Measurements from ENCODE around the gene SLC26A6. TPM values are rescaled to one million over a fixed set of nuclear protein-coding genes. Genes with fewer than 3 reads are reported as not detected.

Gene SLC26A6
- total RNA-seq, 1 experiment from 2014 or later, result 47.4 TPM

DNA sequence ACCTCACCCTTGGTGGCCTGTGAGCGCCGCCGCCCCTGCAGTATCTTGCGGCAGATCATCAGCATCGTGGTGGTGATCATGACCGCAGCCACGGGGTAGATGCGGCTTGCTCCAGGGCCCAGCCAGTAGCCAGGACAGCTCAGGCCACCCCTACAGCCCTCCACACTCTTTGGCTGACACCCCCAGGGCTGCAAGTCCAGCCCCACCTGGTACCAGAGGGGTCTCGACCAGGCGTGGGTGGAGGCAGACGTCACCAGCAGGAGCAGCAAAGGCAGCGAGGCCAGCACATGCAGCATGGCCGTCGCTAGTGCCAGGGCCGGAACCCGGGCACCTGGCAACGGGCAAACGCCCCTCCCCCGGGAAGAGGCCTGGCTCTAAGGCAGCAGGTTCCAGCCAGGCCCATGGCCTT lies 13.8 kb downstream of the SLC26A6 start, which contains the start of gene TMEM89:
Gene TMEM89, minus strand, starts transcription at position 309 of the 409 bp plus-strand sequence. Its CDS starts 13 bp downstream, at position 296.
- no TSS peak for BruUV-seq (replicated peaks)
- POLR2A ChIA-PET, result interaction anchor here (1.1 to 7.4 kb wide), 2 partner anchors 13 to 23 kb away, joined by 3 to 50 read pairs; partner anchors contain the start of gene SLC26A6
- H3K9me3 Mint-ChIP-seq (ENCODE audit: unreplicated experiment), result no peaks in the 10 kb centered on the region
- H3K27ac Mint-ChIP-seq (ENCODE audit: low read depth, unreplicated experiment), result peak within 1 kb of the TSS; percentile 96
- intact Hi-C loops (cut with micrococcal nuclease), result no loop called here
- no peak for DNase-seq (ENCODE audit: unreplicated experiment)
- TF ChIP-seq, protein P1, sequence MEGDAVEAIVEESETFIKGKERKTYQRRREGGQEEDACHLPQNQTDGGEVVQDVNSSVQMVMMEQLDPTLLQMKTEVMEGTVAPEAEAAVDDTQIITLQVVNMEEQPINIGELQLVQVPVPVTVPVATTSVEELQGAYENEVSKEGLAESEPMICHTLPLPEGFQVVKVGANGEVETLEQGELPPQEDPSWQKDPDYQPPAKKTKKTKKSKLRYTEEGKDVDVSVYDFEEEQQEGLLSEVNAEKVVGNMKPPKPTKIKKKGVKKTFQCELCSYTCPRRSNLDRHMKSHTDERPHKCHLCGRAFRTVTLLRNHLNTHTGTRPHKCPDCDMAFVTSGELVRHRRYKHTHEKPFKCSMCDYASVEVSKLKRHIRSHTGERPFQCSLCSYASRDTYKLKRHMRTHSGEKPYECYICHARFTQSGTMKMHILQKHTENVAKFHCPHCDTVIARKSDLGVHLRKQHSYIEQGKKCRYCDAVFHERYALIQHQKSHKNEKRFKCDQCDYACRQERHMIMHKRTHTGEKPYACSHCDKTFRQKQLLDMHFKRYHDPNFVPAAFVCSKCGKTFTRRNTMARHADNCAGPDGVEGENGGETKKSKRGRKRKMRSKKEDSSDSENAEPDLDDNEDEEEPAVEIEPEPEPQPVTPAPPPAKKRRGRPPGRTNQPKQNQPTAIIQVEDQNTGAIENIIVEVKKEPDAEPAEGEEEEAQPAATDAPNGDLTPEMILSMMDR (IDR thresholded peaks at IDR 0.05; ENCODE audit: unreplicated experiment), result no peak
- CTCF ChIA-PET, result interaction anchor here (1.3 kb wide), 1 partner anchor 63 kb away, joined by 4 read pairs; no protein-coding TSS in a partner anchor
- peaks cover 52% of the 10 kb centered on the region for H3K36me3 Mint-ChIP-seq (ENCODE audit: insufficient read depth, unreplicated experiment)
- H3K4me1 Mint-ChIP-seq (ENCODE audit: insufficient read depth, unreplicated experiment), result peaks cover 14% of the 10 kb centered on the region
- H3K27me3 Mint-ChIP-seq (ENCODE audit: insufficient read depth, unreplicated experiment), result no peaks in the 10 kb centered on the region
- H3K4me3 Mint-ChIP-seq (ENCODE audit: unreplicated experiment), result peak within 1 kb of the TSS; percentile 16

DNA sequence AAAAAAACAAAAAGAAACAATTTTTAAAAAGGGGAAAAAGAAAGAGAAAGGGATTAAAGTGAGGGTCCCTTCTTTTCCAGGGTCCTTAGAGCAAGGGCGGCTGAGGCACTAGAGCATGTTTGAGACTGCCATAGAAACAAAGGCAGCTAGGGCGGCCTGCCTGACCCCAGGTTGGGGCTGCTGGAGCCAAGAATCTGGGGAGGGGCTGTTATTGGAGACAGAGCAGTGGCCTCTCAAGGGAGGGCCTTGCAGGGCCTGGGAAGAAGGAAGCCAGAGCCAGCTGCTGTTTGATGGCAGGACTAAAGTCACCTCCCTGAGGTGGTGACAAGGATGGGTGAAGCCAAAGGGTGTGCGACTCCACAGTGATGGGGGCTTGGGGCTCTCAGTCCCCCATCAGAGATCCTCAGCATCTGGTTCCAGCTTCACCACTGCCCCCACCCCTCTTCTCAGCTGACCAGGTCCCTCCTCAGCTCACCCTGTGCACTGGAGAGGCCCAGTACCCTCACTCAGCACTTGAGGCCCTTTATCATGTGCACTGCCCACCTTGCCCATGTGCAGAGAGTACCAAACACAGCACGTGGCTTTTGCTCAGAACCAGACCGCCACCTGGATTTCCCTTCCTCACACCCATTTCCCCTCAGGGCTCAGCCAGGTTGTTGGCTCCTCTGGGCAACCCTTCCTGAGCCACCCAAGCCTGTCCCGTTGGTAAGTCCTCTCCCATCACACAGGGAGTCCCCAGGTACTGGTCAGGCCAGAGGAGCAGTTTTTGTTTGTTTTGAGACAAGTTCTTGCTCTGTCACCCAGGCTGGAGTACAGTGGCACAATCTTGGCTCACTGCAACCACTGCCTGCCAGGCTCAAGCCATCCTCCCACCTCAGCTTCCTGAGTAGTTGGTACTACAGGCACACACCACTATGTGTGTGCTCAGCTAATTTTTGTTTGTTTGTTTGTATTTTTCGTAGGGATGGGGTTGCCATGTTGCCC lies 15.4 kb downstream of the SLC26A6 start:
- Mint-ChIP-seq H3K27me3 (ENCODE audit: insufficient read depth, unreplicated experiment) (no peaks in the 10 kb centered on the region), H3K27ac (ENCODE audit: low read depth, unreplicated experiment) (peak overlapping the region; percentile 96), H3K36me3 (ENCODE audit: insufficient read depth, unreplicated experiment) (peaks cover 43% of the 10 kb centered on the region), H3K9me3 (ENCODE audit: unreplicated experiment) (no peaks in the 10 kb centered on the region), H3K4me3 (ENCODE audit: unreplicated experiment) (no peak overlapping the region), H3K4me1 (ENCODE audit: insufficient read depth, unreplicated experiment) (peaks cover 20% of the 10 kb centered on the region)
- BruUV-seq (replicated peaks), result no TSS peak
- intact Hi-C loops (cut with micrococcal nuclease), result no loop called here
- TF ChIP-seq, protein P1 (IDR thresholded peaks at IDR 0.05; ENCODE audit: unreplicated experiment), result no peak
- no peak for DNase-seq (ENCODE audit: unreplicated experiment)
- POLR2A ChIA-PET, result interaction anchor here (0.6 to 7.4 kb wide), 5 partner anchors 8 to 21 kb away, joined by 3 to 50 read pairs (median 3); partner anchors contain the start of gene SLC26A6
- CTCF ChIA-PET, result interaction anchor here (0.6 to 0.8 kb wide), 3 partner anchors 14 to 276 kb away, joined by 3 to 5 read pairs (median 3); no protein-coding TSS in a partner anchor

DNA sequence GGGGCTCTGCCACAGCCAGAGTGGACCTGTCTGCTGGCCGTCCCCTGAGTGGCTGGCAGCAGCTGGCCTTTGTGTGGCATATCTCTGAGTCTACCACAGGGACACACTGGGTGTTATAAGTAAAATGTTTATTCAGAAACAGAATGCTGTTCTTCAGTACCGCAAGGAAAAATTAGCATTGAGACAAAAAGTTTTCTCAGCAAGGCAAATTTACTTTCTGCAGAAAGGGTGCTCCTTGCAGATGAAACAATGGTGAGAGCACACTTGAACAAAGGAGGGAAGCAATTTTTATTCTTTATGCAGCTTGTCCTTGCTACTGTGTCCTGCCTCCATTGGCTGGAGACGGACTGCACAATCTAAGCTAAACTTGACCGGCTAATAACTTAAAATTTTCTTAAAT lies 17.7 kb downstream of the SLC26A6 start:
- Mint-ChIP-seq H3K27ac (ENCODE audit: low read depth, unreplicated experiment) (peak overlapping the region; percentile 96), H3K27me3 (ENCODE audit: insufficient read depth, unreplicated experiment) (no peaks in the 10 kb centered on the region), H3K36me3 (ENCODE audit: insufficient read depth, unreplicated experiment) (peaks cover 28% of the 10 kb centered on the region), H3K4me1 (ENCODE audit: insufficient read depth, unreplicated experiment) (peaks cover 31% of the 10 kb centered on the region), H3K9me3 (ENCODE audit: unreplicated experiment) (no peaks in the 10 kb centered on the region), H3K4me3 (ENCODE audit: unreplicated experiment) (no peak overlapping the region)
- ChIA-PET CTCF (interaction anchor here (0.6 to 1.4 kb wide), 2 partner anchors 18 to 122 kb away, joined by 3 to 4 read pairs; partner anchors contain the start of gene SLC26A6), POLR2A (interaction anchor here (0.7 to 1.9 kb wide), 7 partner anchors 17 to 178 kb away, joined by 3 to 21 read pairs (median 5); partner anchors contain the start of genes CCDC51, CELSR3, COL7A1 and SLC26A6)
- TF ChIP-seq, protein P1 (IDR thresholded peaks at IDR 0.05; ENCODE audit: unreplicated experiment), result no peak
- no TSS peak for BruUV-seq (replicated peaks)
- intact Hi-C loops (cut with micrococcal nuclease), result no loop called here
- no peak for DNase-seq (ENCODE audit: unreplicated experiment)

DNA sequence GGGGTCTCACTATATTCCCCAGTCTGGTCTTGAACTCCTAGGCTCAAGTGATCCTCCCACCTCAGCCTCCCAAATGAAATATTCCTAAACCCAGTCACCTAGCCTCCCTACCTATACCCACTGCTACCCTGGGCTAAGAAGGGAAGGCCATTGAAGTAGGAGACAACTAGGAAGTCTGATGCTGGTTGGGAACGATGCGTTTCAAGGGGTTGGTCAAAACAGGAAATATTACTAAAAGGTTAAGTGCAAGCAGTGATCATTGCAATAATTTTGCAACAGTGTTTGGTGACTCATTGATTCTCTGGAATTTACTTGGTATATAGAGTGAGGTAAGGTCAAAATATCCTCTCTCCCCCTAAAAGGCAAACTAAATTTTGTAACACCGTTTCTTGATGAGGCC lies 21.2 kb downstream of the SLC26A6 start:
- Mint-ChIP-seq H3K4me3 (ENCODE audit: unreplicated experiment) (no peak overlapping the region), H3K4me1 (ENCODE audit: insufficient read depth, unreplicated experiment) (peaks cover 26% of the 10 kb centered on the region), H3K9me3 (ENCODE audit: unreplicated experiment) (no peaks in the 10 kb centered on the region), H3K27ac (ENCODE audit: low read depth, unreplicated experiment) (peak overlapping the region; percentile 87), H3K36me3 (ENCODE audit: insufficient read depth, unreplicated experiment) (peaks cover 27% of the 10 kb centered on the region), H3K27me3 (ENCODE audit: insufficient read depth, unreplicated experiment) (no peaks in the 10 kb centered on the region)
- intact Hi-C loops (cut with micrococcal nuclease), result loop anchor here (1.0 kb wide), 2 partner anchors 21 to 49 kb away; partner anchors contain the start of gene SLC26A6
- BruUV-seq (replicated peaks), result no TSS peak
- peak; percentile 83 for DNase-seq (ENCODE audit: unreplicated experiment)
- POLR2A ChIA-PET, result interaction anchor here (1.0 to 6.3 kb wide), 6 partner anchors 10 to 57 kb away, joined by 4 to 107 read pairs (median 6); partner anchors contain the start of gene SLC26A6
- CTCF ChIA-PET, result interaction anchor here (1.2 to 2.4 kb wide), 2 partner anchors 9 to 21 kb away, joined by 5 to 12 read pairs; partner anchors contain the start of gene SLC26A6
- TF ChIP-seq, protein P1 (IDR thresholded peaks at IDR 0.05; ENCODE audit: unreplicated experiment), result no peak

Data from MCF 10A (cell line).